GM19328 (cell line): ENCODE measurements around the gene APBB2.

Source experiments
- ATAC-seq: cut with Tn5 transposase; IDR thresholded peaks from one replicate; pipeline ENCODE4 v1.9.1; 2021; ENCODE audit warnings: mild to moderate bottlenecking, moderate library complexity; ENCODE audit not compliant: unreplicated experiment

Gene APBB2

GRCh38 chr4:41196633-41197332 is 17.6 kb downstream of the APBB2 start:
- ATAC-seq, result no peak

- ATAC-seq, result no peak
These were observed 22.2 kb downstream of the APBB2 start for GRCh38 chr4:41192136-41192535.

- ATAC-seq, result no peak
These were observed 24.7 kb downstream of the APBB2 start for GRCh38 chr4:41189666-41190065.

GRCh38 chr4:41189076-41189475 is 25.3 kb downstream of the APBB2 start:
- ATAC-seq, result no peak

- ATAC-seq, result no peak
These were observed 28.4 kb downstream of the APBB2 start for GRCh38 chr4:41185614-41186592.

- ATAC-seq, result no peak
These were observed 30.3 kb downstream of the APBB2 start for GRCh38 chr4:41184009-41184408.

- ATAC-seq, result no peak
These were observed 31.3 kb downstream of the APBB2 start for GRCh38 chr4:41183021-41183553.

- ATAC-seq, result no peak
These were observed 33.3 kb downstream of the APBB2 start for GRCh38 chr4:41181037-41181436.

- ATAC-seq, result no peak
These were observed 34.7 kb downstream of the APBB2 start for GRCh38 chr4:41179498-41180195.

- ATAC-seq, result no peak
These were observed 35.7 kb downstream of the APBB2 start for GRCh38 chr4:41178372-41179370.

GRCh38 chr4:41177016-41177415 is 37.3 kb downstream of the APBB2 start:
- no peak for ATAC-seq

- no peak for ATAC-seq
These were observed 38.0 kb downstream of the APBB2 start for GRCh38 chr4:41176340-41176739.

GRCh38 chr4:41175794-41176193 is 38.5 kb downstream of the APBB2 start:
- no peak for ATAC-seq

GRCh38 chr4:41174444-41174843 is 39.9 kb downstream of the APBB2 start:
- ATAC-seq, result no peak

GRCh38 chr4:41172786-41173185 is 41.6 kb downstream of the APBB2 start:
- ATAC-seq, result no peak

GRCh38 chr4:41169256-41169800 is 45.0 kb downstream of the APBB2 start:
- ATAC-seq, result no peak

- no peak for ATAC-seq
These were observed 47.2 kb downstream of the APBB2 start for GRCh38 chr4:41167191-41167590.

- no peak for ATAC-seq
These were observed 49.9 kb downstream of the APBB2 start for GRCh38 chr4:41164405-41164804.

GRCh38 chr4:41161355-41161754 is 53.0 kb downstream of the APBB2 start:
- no peak for ATAC-seq

GRCh38 chr4:41160856-41161255 is 53.5 kb downstream of the APBB2 start:
- ATAC-seq, result no peak
